Neural cell (in vitro differentiated cells): ENCODE measurements around the gene BORA. TPM values are rescaled to one million over a fixed set of nuclear protein-coding genes. Genes with fewer than 3 reads are reported as not detected.

ENCODE experiments used
- H2AFZ ChIP-seq: fragments of 200-600, 300-800 bp; sonication (generic), shearing (Covaris generic); 2 replicates; pipeline ENCODE4 v1.6.0; 2014; ENCODE audit warnings: low read depth, mild to moderate bottlenecking, antibody characterized with exemption, low read length, moderate library complexity
- H3F3A ChIP-seq: fragments of 200-600 bp; shearing (Covaris generic); 2 replicates; pipeline ENCODE4 v1.6.1; 2016; ENCODE audit warnings: mild to moderate bottlenecking, moderate library complexity, mixed read lengths, antibody characterized with exemption, low read length; ENCODE audit not compliant: insufficient read depth, poor library complexity, severe bottlenecking
- H3K27ac ChIP-seq: fragments of 200-600, 300-800 bp; sonication (generic), shearing (Covaris generic); 2 replicates; pipeline ENCODE4 v1.5.1; 2014; ENCODE audit warnings: mild to moderate bottlenecking, low read length, moderate library complexity
- H3K27me3 ChIP-seq: fragments of 300-800, 200-600 bp; sonication (generic), shearing (Covaris generic); 2 replicates; pipeline ENCODE4 v1.6.0; 2014; ENCODE audit warnings: mild to moderate bottlenecking, low read depth, low read length, moderate library complexity; ENCODE audit not compliant: insufficient read depth
- H3K36me3 ChIP-seq: fragments of 300-800, 200-600 bp; sonication (generic), shearing (Covaris generic); 2 replicates; pipeline ENCODE4 v1.5.1; 2014; ENCODE audit warnings: mild to moderate bottlenecking, antibody characterized with exemption, low read length, moderate library complexity; ENCODE audit not compliant: insufficient read depth
- H3K4me2 ChIP-seq: fragments of 300-800, 200-600 bp; sonication (generic), shearing (Covaris generic); 2 replicates; pipeline ENCODE4 v1.6.0; 2014; ENCODE audit warnings: mild to moderate bottlenecking, low read length
- H3K4me3 ChIP-seq: fragments of 300-800, 200-600 bp; sonication (generic), shearing (Covaris generic); 2 replicates; pipeline ENCODE4 v1.5.1; 2014; ENCODE audit warnings: mild to moderate bottlenecking, low read length, moderate library complexity
- H3K79me2 ChIP-seq: fragments of 200-600 bp; shearing (Covaris generic); replicated peaks from 2 replicates; pipeline ENCODE4 v1.6.0; 2014; ENCODE audit warnings: mild to moderate bottlenecking, low read length, moderate library complexity; ENCODE audit not compliant: insufficient read depth
- H3K9ac ChIP-seq: fragments of 300-800, 200-600 bp; sonication (generic), shearing (Covaris generic); 2 replicates; pipeline ENCODE4 v1.6.1; 2016; ENCODE audit warnings: mild to moderate bottlenecking, low read length, mixed read lengths
- H3K9me2 ChIP-seq: fragments of 200-600 bp; shearing (Covaris generic); 2 replicates; pipeline ENCODE4 v1.6.1; 2016; ENCODE audit warnings: mild to moderate bottlenecking, low read length, mixed read lengths; ENCODE audit not compliant: insufficient read depth
- H3K9me3 ChIP-seq: fragments of 200-600, 300-800 bp; sonication (generic), shearing (Covaris generic); 2 replicates; pipeline ENCODE4 v1.6.1; 2016; ENCODE audit warnings: mild to moderate bottlenecking, mixed run types, low read length, moderate library complexity, mixed read lengths
- H4K20me1 ChIP-seq: fragments of 200-600 bp; shearing (Covaris generic); 2 replicates; pipeline ENCODE4 v1.6.1; 2016; ENCODE audit warnings: mild to moderate bottlenecking, mixed run types; ENCODE audit not compliant: insufficient read depth
- CTCF ChIP-seq: fragments of 450-650 bp; IDR thresholded peaks from 2 replicates; pipeline ENCODE4 v1.5.1; 2014; ENCODE audit warnings: antibody characterized with exemption, mild to moderate bottlenecking, moderate library complexity; ENCODE audit not compliant: poor library complexity, severe bottlenecking
- EP300 ChIP-seq: fragments of 450-650 bp; conservative IDR thresholded peaks from 2 replicates; pipeline ENCODE4 v1.6.1; 2014; ENCODE audit warnings: antibody characterized with exemption, mild to moderate bottlenecking, moderate library complexity; ENCODE audit not compliant: poor library complexity, severe bottlenecking
- EZH2 ChIP-seq: fragments of 200-600, 300-800 bp; shearing (Covaris generic), sonication (generic); IDR thresholded peaks from 2 replicates; pipeline ENCODE4 v1.6.1; 2014; ENCODE audit warnings: antibody characterized with exemption, low read length, borderline replicate concordance, mild to moderate bottlenecking; ENCODE audit not compliant: insufficient read depth, poor library complexity, severe bottlenecking
- MXI1 ChIP-seq: fragments of 450-650 bp; conservative IDR thresholded peaks from 2 replicates; pipeline ENCODE4 v1.6.1; 2014; ENCODE audit warnings: antibody characterized with exemption, mild to moderate bottlenecking; ENCODE audit not compliant: poor library complexity, severe bottlenecking
- POLR2AphosphoS5 ChIP-seq: IDR thresholded peaks from 2 replicates; pipeline ENCODE4 v1.6.1; 2012
- RAD21 ChIP-seq: fragments of 450-650 bp; conservative IDR thresholded peaks from 2 replicates; pipeline ENCODE4 v1.6.1; 2014; ENCODE audit warnings: antibody characterized with exemption, mild to moderate bottlenecking, moderate library complexity
- REST ChIP-seq: IDR thresholded peaks from 2 replicates; pipeline ENCODE4 v1.6.1; 2012; ENCODE audit warnings: borderline replicate concordance
- SMC3 ChIP-seq: fragments of 450-650 bp; conservative IDR thresholded peaks from 2 replicates; pipeline ENCODE4 v1.6.1; 2014; ENCODE audit warnings: antibody characterized with exemption, mild to moderate bottlenecking, moderate library complexity; ENCODE audit not compliant: poor library complexity
- TAF1 ChIP-seq: IDR thresholded peaks from 2 replicates; pipeline ENCODE4 v1.6.1; 2012; ENCODE audit warnings: low read depth
- polyA plus RNA-seq: library from polyadenylated mRNA; depleted of rRNA; stranded (reverse); fragments of >200 nt; gene quantifications from 2 replicates; pipeline ENCODE4 v1.2.3, GENCODE V29; 2014

BORA gene
- polyA plus RNA-seq, 1 donor from 2014 or later = 3.7 TPM

- H4K20me1 ChIP-seq = no peaks in the 10 kb centered on the region
- H3K4me2 ChIP-seq = no peak overlapping the region
- H3K27ac ChIP-seq = no peak overlapping the region
- H3K9me2 ChIP-seq = no peaks in the 10 kb centered on the region
- no peaks in the 10 kb centered on the region for H3F3A ChIP-seq
- H3K9ac ChIP-seq = no peak overlapping the region
- H3K9me3 ChIP-seq = no peaks in the 10 kb centered on the region
- no peaks in the 10 kb centered on the region for H3K27me3 ChIP-seq
- no peak overlapping the region for H3K4me3 ChIP-seq
- peaks cover 2% of the 10 kb centered on the region for H3K36me3 ChIP-seq
- TF ChIP-seq TAF1 (no peak), EZH2 (no peak), EP300 (no peak), MXI1 (no peak), POLR2AphosphoS5 (no peak), RAD21 (no peak), SMC3 (no peak), REST (no peak), CTCF (no peak)
- no peaks in the 10 kb centered on the region for H3K79me2 ChIP-seq
- no peak overlapping the region for H2AFZ ChIP-seq
Observed at GRCh38 chr13:72754111-72754510, 26.4 kb downstream of the BORA start.

DNA sequence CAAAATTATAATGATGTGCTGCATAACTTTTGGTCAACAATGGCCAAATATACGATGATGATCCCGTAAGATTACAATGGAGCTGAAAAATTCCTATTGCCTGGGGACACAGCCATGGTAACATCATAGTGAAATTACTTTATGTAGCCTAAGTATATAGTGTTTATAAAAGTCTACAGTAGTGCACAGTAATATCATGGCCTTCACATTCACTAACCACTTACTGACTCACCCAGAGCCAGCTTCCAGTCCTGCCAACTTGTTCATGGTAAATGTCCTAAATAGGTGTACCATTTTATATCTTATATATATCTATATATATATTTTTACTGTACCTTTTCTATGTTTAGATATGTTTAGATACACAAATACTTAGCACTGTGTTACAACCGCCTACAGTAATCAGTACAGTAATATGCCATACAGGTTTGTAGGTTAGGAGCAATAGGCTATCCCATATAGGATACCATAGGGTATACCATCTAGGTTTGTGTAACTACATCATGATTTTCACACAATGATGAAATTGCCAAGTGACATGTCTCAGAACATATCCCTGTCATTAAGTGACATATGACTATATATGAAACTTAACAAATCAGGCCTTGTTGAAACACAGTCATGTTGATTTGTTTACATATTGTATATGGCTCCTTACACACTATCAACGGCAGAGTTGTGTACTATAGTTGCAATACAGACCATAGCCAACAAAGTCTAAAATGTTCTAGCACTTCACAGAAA lies 30.2 kb downstream of the BORA start:
- Histone ChIP-seq H4K20me1 (no peaks in the 10 kb centered on the region), H2AFZ (no peak overlapping the region), H3K36me3 (peaks cover 25% of the 10 kb centered on the region), H3K4me3 (no peak overlapping the region), H3K27ac (no peak overlapping the region), H3K9me3 (no peaks in the 10 kb centered on the region), H3K4me2 (no peak overlapping the region), H3K9me2 (no peaks in the 10 kb centered on the region), H3F3A (no peaks in the 10 kb centered on the region), H3K27me3 (no peaks in the 10 kb centered on the region), H3K9ac (no peak overlapping the region), H3K79me2 (no peaks in the 10 kb centered on the region)
- TF ChIP-seq EZH2 = no peak
- TF ChIP-seq SMC3 = no peak
- no peak for TF ChIP-seq EP300
- no peak for TF ChIP-seq REST
- TF ChIP-seq POLR2AphosphoS5 = no peak
- TF ChIP-seq CTCF = no peak
- no peak for TF ChIP-seq TAF1
- TF ChIP-seq RAD21 = no peak
- no peak for TF ChIP-seq MXI1
